Measurements from ENCODE around the gene PDZD7.

The PDZD7 gene

DNA sequence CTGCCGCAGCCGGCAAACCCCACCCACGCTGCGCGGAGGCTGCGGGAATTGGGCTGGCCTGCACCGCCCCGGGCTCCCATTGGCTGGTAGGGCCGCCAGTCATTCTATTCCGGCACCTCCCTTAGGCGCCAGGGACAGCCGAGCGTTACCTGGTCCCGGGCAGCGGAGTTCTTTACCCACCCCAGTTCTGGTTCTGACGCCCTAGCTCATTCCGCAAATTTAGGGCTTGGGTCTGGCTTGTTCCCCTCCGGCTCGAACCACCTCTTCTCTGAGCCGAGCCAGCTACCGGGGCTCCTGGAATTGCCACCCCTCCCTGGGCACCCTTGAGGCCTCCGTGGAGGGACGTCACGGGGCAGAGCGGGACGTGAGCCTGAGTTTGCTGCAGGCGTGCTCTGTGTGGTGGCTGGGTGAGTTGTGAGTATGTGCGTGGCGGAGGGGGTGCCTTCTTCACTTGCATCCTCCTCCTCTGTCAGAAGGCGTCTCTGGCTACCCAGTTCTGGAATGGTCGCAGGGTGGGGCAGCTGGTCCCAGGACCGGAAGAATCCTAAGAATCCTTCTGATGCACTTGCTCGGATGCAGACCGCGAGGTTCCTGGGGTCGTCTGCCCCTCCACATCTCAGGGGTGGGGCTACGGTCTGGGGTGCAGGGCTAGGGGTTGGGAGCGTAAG is at the start of gene PDZD7, which contains the start of gene SFXN3:
PDZD7 (minus strand) TSS at position 2 of the 668 bp plus-strand sequence. CDS start 910 bp downstream, outside the sequence.
SFXN3 (plus strand) TSS at position 107 of the 668 bp plus-strand sequence. CDS start 3,461 bp downstream, outside the sequence.
- DNase-seq (ENCODE audit: low read depth), result peak; percentile 95

DNA sequence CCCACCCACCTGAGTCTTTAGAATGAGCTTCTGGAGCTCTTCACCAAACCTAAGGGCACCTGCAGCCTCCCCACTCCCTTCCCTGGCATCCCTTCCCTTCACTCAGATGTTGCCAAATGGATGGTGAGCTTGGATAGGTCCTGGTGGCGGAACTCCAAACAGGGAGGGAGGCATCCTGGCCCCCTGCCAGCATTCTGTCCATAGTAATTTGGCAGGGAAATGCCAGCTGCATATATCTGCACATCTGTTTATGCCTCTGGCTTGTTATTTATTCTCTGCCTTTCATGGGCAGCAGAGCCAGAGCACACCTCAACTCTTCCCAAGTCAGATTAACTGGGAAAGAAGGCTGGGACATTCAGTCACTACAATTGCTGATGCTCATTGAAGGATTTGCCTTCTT is 48.9 kb upstream of the PDZD7 start:
- no peak for DNase-seq (ENCODE audit: low read depth)

DNA sequence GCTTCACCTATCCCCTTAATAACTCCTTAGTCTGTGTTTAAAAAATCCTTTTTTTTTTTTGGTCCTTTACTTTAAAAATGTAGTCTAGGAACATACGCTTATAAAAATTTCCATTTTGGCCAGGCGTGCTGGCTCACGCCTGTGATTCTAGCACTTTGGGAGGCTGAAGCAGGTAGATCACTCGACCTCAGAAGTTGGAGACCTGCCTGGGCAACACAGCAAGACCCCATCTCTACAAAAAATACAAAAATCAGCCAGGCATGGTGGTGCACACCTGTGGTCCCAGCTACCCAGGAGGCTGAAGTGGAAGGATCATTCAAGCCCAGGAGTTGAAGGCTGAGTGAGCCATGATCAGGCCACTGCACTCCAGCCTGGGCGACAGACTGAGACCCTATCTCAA is 45.7 kb upstream of the PDZD7 start:
- no peak for DNase-seq (ENCODE audit: low read depth)

DNA sequence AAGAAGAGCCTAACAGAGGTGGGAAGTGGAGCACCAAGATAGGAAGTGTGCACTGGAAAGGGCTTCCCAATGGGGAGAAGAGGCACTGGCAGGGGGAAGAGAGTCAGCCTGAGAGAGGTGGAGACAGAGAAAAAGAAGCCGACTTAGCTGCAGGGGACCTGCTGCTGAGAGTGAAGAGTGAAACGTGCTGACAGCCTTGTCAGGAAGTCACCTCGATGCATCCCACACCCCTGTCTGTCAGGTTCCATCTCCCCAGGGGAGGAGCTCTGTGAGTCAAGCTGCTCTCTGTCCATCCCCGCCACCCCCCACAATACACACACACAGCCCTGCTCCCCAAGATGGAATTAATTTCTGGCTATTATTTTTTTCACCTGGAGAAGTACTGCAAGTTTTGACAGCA is 44.8 kb upstream of the PDZD7 start:
- no peak for DNase-seq (ENCODE audit: low read depth)

DNA sequence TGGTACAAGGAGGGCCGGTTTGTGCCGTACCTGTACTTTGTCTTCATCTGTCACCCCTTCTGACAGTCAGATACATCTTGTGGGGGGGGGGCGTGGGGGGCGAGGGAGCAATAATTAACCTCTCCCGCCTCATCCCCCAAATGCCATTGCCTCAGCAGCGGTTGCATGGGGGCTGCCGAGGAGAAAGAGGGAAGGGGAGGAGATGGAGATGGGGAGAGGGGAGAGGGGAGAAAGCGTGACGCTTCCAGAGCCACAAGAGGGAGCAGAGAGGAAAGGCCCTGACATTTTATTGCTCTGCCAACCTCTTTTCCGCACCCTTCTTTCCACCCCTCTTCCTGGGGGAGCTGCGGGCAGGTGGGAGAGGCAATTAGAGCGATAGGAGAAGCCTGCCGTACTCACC is 42.7 kb upstream of the PDZD7 start:
- DNase-seq (ENCODE audit: low read depth), result no peak

DNA sequence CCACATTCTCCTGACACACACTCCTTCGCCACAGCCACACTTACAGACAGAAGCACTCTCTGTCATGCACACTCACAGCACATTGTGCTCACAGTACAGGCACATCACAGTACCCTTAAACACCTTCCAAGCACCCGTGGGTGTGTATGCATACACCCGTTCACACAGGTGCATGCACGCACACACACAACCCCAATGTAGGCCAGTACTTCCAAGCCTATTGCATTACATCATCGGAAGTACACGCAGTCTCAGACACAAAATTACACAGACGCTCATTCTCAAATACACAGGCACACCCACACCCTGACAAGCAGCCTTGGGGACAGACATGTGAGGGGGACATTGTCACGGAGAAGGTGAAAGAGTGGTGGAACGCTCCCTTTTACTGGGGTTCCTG is 42.0 kb upstream of the PDZD7 start:
- DNase-seq (ENCODE audit: low read depth), result no peak

DNA sequence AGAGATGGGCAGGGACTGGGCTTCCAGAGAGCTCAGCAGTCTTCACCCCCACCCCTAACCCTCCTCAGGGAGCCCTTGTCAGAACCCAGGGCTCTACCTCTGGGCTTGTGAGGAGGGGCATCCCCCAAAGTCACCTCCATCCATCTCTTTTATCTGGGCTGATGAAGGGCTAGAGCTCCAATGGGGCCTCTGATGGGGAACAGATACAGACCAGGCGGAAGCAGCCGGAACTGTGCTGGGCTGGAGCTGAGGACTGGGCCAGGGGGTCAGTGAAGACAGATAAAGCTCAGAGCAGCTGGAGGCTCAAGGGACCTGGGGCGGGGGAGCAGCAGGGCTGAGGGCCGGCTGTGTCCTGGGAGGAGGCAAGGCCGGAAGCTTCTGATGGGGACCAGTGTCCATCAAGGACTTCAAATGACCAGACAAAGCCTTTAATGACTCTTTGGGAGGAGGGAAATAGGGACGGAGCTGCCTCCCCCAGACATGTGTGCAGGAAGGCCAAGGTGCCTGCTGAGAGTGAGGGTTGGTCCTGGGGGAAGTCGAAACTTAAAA is 41.0 kb upstream of the PDZD7 start:
- DNase-seq (ENCODE audit: low read depth), result no peak

DNA sequence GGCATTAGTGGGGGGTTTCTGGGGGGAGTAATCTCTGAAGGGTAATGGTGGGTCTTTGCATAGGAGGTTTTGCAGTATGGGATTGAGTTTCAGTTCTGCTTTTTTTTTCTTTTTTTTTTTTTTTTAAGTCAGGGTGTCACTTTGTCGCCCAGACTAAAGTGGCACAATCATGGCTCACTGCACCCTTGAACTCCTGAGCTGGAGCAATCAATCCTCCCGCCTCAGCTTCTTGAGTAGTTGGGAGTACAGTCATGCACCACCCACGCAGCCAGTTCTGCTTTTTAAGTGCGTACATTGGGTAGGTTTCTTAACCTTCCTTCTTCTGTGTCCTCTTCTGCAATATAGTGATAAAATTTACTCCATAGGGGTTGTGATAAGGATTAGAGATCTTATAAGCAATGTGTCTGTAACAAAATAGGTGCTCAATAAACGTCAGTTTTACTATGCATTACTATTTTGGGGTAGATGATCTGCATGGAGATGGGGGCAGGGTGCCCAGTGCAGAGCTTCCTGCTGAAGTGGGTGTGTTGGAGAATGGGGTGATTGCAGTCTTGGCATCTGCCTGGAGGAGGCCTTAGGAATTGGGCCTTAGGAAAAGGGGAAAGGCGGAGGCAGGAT is 40.4 kb upstream of the PDZD7 start:
- DNase-seq (ENCODE audit: low read depth), result no peak

GRCh38 chr10:101070098-101070497 is 39.2 kb upstream of the PDZD7 start:
- DNase-seq (ENCODE audit: low read depth), result no peak

GRCh38 chr10:101069441-101069840 is 38.5 kb upstream of the PDZD7 start:
- DNase-seq (ENCODE audit: low read depth), result no peak

DNA sequence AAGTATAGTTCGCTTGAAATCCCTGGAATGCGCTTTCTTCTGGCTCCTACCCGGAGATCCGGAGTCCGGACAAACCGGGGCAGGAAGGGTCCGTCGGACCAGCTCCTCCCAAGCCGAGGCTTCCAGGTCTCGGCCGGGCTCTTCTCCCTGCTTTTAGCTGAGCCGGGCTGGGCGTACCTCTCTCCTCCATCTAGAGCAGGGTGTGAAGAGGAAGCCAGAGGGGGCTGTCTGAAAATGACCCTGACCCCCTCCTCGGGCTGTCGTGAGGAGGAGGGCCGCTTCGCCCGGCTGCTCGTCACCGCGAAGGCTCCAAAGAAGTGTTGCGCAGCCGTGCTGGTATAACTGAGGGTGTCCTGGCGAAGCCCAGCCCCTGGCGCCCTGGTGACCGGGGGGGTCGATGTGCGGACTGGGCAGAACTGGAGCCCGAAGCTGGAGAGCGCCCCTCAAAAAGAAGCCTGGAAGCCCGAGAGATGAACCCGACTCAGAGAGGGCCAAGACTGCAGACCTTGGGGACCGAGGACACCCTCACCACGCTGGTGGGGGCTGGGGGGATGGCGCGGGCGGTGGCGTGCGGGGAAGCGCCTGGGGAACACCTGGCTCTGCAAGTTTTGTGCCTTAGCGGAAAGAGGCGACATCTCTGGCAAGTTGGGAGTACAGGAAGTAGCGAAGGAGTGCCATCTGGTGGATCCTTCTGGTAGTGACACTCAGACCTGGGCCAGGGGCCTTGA is 36.6 kb upstream of the PDZD7 start:
- DNase-seq (ENCODE audit: low read depth), result peak; percentile 69

DNA sequence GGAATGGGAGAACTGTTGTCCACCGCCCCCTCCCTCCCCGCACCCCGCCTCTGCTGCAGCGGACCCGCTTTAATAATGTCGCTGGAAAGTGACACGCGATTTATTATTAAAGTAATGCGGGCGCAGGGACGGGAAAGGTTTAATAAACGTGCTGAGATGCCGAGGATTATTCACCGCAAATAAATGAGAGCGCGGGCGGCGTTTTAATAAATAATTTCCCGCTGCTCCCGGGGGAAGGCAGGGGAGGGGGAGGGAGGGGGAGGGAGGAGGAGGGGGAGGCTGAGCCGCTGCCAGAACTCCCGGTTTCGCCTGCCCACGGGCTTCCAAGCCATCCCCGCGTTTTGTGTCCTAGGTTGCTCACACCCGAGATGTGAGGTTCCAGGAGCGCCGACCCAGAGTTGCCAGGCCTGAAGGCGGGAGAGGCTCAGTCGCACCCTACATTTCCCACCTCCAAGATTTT is 36.0 kb upstream of the PDZD7 start:
- no peak for DNase-seq (ENCODE audit: low read depth)

GRCh38 chr10:101066146-101066895 is 35.4 kb upstream of the PDZD7 start:
- DNase-seq (ENCODE audit: low read depth), result no peak

- DNase-seq (ENCODE audit: low read depth), result no peak
Observed at GRCh38 chr10:101065481-101066145, 34.7 kb upstream of the PDZD7 start.

- DNase-seq (ENCODE audit: low read depth), result no peak
Observed at GRCh38 chr10:101064415-101065030, 33.6 kb upstream of the PDZD7 start.

- DNase-seq (ENCODE audit: low read depth), result no peak
Observed at GRCh38 chr10:101063548-101064414, 32.9 kb upstream of the PDZD7 start.

DNA sequence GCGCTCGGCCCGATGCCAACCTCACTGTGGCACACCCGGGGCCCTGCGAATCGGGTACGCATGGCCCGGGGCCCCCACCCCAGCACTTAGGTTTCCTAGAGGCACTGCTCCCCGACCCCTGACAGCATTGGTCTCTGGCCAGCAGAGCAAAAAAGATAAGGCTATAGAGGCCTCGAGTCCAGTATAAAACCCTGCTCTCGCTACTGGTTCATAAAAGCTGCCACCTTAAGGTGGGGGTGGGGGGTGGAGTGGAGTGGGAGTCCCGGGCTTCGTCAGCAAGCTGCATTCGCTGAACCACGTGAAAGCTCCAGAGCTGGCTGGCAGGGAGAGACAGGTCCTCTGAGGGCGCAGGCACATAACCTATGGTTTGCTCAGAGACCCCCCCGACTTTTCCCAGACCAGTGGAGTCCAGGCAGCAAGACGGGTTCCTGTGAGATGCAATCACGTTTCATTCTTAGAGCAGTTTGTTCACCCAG is 32.2 kb upstream of the PDZD7 start:
- no peak for DNase-seq (ENCODE audit: low read depth)

GRCh38 chr10:101062232-101063049 is 31.5 kb upstream of the PDZD7 start:
- DNase-seq (ENCODE audit: low read depth), result no peak
